Measurements from ENCODE around the gene MAP4K3.

MAP4K3 gene

GRCh38 chr2:39301352-39301751 is 135.7 kb downstream of the MAP4K3 start:
- Histone ChIP-seq H3K9me3 (ENCODE audit: insufficient read depth, low read length) (no peaks in the 10 kb centered on the region), H3K4me1 (ENCODE audit: insufficient read depth, insufficient read length) (no peaks in the 10 kb centered on the region), H3K9ac (ENCODE audit: insufficient read length, low read depth) (no peak overlapping the region), H3K4me3 (ENCODE audit: insufficient read length, low read depth) (no peak overlapping the region), H3K36me3 (ENCODE audit: insufficient read depth, insufficient read length, low read length) (no peaks in the 10 kb centered on the region), H3K27me3 (ENCODE audit: insufficient read depth, insufficient read length) (no peaks in the 10 kb centered on the region)
- no peak for DNase-seq (ENCODE audit: low read depth, low spot score)
- TF ChIP-seq ZNF274 (IDR thresholded peaks at IDR 0.05; ENCODE audit: low read depth, low read length) (no peak), YY1 (IDR thresholded peaks at IDR 0.05; ENCODE audit: insufficient read depth, insufficient read length) (no peak), SUZ12 (IDR thresholded peaks at IDR 0.05; ENCODE audit: extremely low read depth, insufficient read depth, insufficient read length) (no peak)

DNA sequence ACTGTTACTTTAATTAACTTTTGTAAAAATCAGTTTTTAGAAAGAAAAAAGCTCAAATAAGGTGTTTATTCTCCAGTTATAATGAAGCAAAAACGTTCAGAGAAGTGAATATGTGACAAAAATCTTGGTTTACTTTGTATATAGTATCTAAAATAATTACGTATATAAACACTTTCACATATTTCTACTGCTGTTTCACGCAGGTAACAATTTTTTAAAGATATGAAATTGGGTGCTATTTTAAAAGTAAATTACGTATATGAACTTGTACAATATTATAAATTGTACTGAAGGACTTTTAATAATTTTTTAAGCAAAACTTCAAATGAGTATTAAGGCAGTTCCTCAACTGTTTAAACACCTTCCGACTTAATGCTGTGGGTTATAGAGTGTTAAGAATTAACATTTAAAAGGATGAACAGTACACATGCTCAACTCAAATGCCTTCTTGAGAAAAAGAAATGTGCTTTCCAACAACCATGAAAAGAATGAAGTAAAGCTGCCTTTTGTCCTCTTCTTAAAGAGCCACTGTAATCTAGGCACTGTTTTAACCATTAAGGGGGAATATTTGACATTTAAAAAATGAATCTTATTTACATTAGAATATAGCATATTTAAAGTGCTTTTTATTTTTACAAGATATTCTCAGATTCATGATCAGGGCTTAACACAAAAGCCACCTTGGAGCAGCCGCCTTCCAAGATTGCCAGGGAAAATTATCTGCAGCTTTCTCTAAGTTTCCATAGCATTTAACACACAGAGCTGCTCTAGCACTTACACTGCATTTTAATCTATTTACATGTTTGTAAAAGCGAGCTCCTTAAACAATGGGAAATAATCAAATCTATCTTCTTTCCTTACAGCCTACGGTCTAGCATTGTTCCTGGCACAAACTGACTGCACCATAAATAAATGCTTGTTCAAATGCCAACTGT is 136.8 kb downstream of the MAP4K3 start:
- Histone ChIP-seq H3K9ac (ENCODE audit: insufficient read length, low read depth) (no peak overlapping the region), H3K4me3 (ENCODE audit: insufficient read length, low read depth) (no peak overlapping the region), H3K9me3 (ENCODE audit: insufficient read depth, low read length) (no peaks in the 10 kb centered on the region), H3K36me3 (ENCODE audit: insufficient read depth, insufficient read length, low read length) (no peaks in the 10 kb centered on the region), H3K4me1 (ENCODE audit: insufficient read depth, insufficient read length) (no peaks in the 10 kb centered on the region), H3K27me3 (ENCODE audit: insufficient read depth, insufficient read length) (no peaks in the 10 kb centered on the region)
- no peak for TF ChIP-seq SUZ12 (IDR thresholded peaks at IDR 0.05; ENCODE audit: extremely low read depth, insufficient read depth, insufficient read length)
- no peak for TF ChIP-seq YY1 (IDR thresholded peaks at IDR 0.05; ENCODE audit: insufficient read depth, insufficient read length)
- no peak for TF ChIP-seq ZNF274 (IDR thresholded peaks at IDR 0.05; ENCODE audit: low read depth, low read length)
- no peak for DNase-seq (ENCODE audit: low read depth, low spot score)

DNA sequence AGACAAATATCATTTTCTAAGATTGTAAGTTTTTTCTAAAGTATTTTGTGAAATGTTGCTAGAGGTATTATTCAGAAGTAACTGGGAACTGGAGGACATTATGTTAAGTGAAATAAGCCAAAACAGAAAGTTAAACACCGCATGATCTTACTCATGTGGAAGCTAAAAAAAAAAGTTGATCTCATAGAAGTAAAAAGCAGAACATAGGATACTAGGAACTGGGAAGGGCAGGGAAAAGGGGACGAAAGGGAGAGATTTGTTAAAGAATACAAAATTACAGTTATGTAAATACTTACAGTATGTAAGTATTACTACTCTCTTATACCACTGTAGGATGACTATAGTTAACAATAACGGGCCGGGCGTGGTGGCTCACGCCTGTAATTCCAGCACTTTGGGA is 146.7 kb downstream of the MAP4K3 start:
- Histone ChIP-seq H3K27me3 (ENCODE audit: insufficient read depth, insufficient read length) (no peaks in the 10 kb centered on the region), H3K36me3 (ENCODE audit: insufficient read depth, insufficient read length, low read length) (peaks cover 28% of the 10 kb centered on the region), H3K9ac (ENCODE audit: insufficient read length, low read depth) (no peak overlapping the region), H3K4me1 (ENCODE audit: insufficient read depth, insufficient read length) (no peaks in the 10 kb centered on the region), H3K9me3 (ENCODE audit: insufficient read depth, low read length) (no peaks in the 10 kb centered on the region), H3K4me3 (ENCODE audit: insufficient read length, low read depth) (no peak overlapping the region)
- TF ChIP-seq SUZ12 (IDR thresholded peaks at IDR 0.05; ENCODE audit: extremely low read depth, insufficient read depth, insufficient read length): no peak
- TF ChIP-seq ZNF274 (IDR thresholded peaks at IDR 0.05; ENCODE audit: low read depth, low read length): no peak
- TF ChIP-seq YY1 (IDR thresholded peaks at IDR 0.05; ENCODE audit: insufficient read depth, insufficient read length): no peak
- DNase-seq (ENCODE audit: low read depth, low spot score): no peak

GRCh38 chr2:39289609-39290008 is 147.5 kb downstream of the MAP4K3 start:
- Histone ChIP-seq H3K27me3 (ENCODE audit: insufficient read depth, insufficient read length) (no peaks in the 10 kb centered on the region), H3K9ac (ENCODE audit: insufficient read length, low read depth) (no peak overlapping the region), H3K9me3 (ENCODE audit: insufficient read depth, low read length) (no peaks in the 10 kb centered on the region), H3K4me1 (ENCODE audit: insufficient read depth, insufficient read length) (no peaks in the 10 kb centered on the region), H3K36me3 (ENCODE audit: insufficient read depth, insufficient read length, low read length) (peaks cover 28% of the 10 kb centered on the region), H3K4me3 (ENCODE audit: insufficient read length, low read depth) (no peak overlapping the region)
- DNase-seq (ENCODE audit: low read depth, low spot score): no peak
- TF ChIP-seq ZNF274 (IDR thresholded peaks at IDR 0.05; ENCODE audit: low read depth, low read length) (no peak), YY1 (IDR thresholded peaks at IDR 0.05; ENCODE audit: insufficient read depth, insufficient read length) (no peak), SUZ12 (IDR thresholded peaks at IDR 0.05; ENCODE audit: extremely low read depth, insufficient read depth, insufficient read length) (no peak)

DNA sequence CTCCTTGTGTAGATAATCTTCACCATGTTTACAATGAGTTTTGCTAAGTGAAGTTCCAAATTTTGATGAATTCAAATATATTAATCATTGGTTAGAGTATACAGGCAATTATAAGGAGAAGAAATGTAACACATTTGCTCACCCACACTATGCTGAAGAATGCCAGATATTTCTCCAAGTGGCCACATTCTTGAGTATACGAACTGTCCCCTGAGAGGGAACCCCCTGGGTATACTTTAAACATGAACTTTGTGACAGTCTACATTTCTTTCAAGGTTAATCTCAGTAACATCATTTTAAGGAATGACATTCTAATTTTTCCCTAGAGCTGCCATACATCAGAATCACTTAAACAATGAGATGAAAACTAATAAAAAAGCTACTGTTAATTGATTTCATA is 153.5 kb downstream of the MAP4K3 start:
- Histone ChIP-seq H3K27me3 (ENCODE audit: insufficient read depth, insufficient read length) (no peaks in the 10 kb centered on the region), H3K36me3 (ENCODE audit: insufficient read depth, insufficient read length, low read length) (peaks cover 12% of the 10 kb centered on the region), H3K4me1 (ENCODE audit: insufficient read depth, insufficient read length) (no peaks in the 10 kb centered on the region), H3K4me3 (ENCODE audit: insufficient read length, low read depth) (no peak overlapping the region), H3K9me3 (ENCODE audit: insufficient read depth, low read length) (no peaks in the 10 kb centered on the region), H3K9ac (ENCODE audit: insufficient read length, low read depth) (no peak overlapping the region)
- TF ChIP-seq ZNF274 (IDR thresholded peaks at IDR 0.05; ENCODE audit: low read depth, low read length): no peak
- TF ChIP-seq SUZ12 (IDR thresholded peaks at IDR 0.05; ENCODE audit: extremely low read depth, insufficient read depth, insufficient read length): no peak
- TF ChIP-seq YY1 (IDR thresholded peaks at IDR 0.05; ENCODE audit: insufficient read depth, insufficient read length): no peak
- DNase-seq (ENCODE audit: low read depth, low spot score): no peak

- H3K9ac ChIP-seq (ENCODE audit: insufficient read length, low read depth): no peak overlapping the region
- no peaks in the 10 kb centered on the region for H3K9me3 ChIP-seq (ENCODE audit: insufficient read depth, low read length)
- TF ChIP-seq YY1 (IDR thresholded peaks at IDR 0.05; ENCODE audit: insufficient read depth, insufficient read length) (no peak), ZNF274 (IDR thresholded peaks at IDR 0.05; ENCODE audit: low read depth, low read length) (no peak), SUZ12 (IDR thresholded peaks at IDR 0.05; ENCODE audit: extremely low read depth, insufficient read depth, insufficient read length) (no peak)
- no peaks in the 10 kb centered on the region for H3K27me3 ChIP-seq (ENCODE audit: insufficient read depth, insufficient read length)
- DNase-seq (ENCODE audit: low read depth, low spot score): peak; percentile 3
- H3K4me1 ChIP-seq (ENCODE audit: insufficient read depth, insufficient read length): no peaks in the 10 kb centered on the region
- H3K4me3 ChIP-seq (ENCODE audit: insufficient read length, low read depth): no peak overlapping the region
- peaks cover 16% of the 10 kb centered on the region for H3K36me3 ChIP-seq (ENCODE audit: insufficient read depth, insufficient read length, low read length)
These were observed 155.7 kb downstream of the MAP4K3 start for GRCh38 chr2:39281391-39281790.

DNA sequence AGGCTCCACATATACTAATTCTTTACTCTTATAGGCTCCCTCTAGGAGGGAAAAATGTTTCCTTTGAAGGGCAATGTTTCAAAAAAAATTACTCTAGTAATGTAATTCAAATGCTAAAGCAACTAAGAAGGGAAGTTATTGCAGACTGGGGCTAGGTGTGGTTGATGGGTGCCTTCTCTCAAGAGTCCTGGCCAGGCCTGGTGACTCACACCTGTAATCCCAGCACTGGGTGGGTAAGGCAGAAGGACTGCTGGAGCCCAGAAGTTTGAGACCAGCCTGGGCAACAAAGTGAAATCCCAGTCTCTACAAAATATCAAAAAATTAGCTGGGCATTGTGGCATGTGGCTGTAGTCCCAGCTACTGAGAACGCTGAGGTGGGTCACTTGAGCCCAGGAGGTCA is 162.1 kb downstream of the MAP4K3 start:
- H3K9ac ChIP-seq (ENCODE audit: insufficient read length, low read depth): no peak overlapping the region
- H3K4me1 ChIP-seq (ENCODE audit: insufficient read depth, insufficient read length): no peaks in the 10 kb centered on the region
- H3K27me3 ChIP-seq (ENCODE audit: insufficient read depth, insufficient read length): no peaks in the 10 kb centered on the region
- DNase-seq (ENCODE audit: low read depth, low spot score): no peak
- peaks cover 23% of the 10 kb centered on the region for H3K36me3 ChIP-seq (ENCODE audit: insufficient read depth, insufficient read length, low read length)
- H3K9me3 ChIP-seq (ENCODE audit: insufficient read depth, low read length): no peaks in the 10 kb centered on the region
- TF ChIP-seq YY1 (IDR thresholded peaks at IDR 0.05; ENCODE audit: insufficient read depth, insufficient read length) (no peak), SUZ12 (IDR thresholded peaks at IDR 0.05; ENCODE audit: extremely low read depth, insufficient read depth, insufficient read length) (no peak), ZNF274 (IDR thresholded peaks at IDR 0.05; ENCODE audit: low read depth, low read length) (no peak)
- H3K4me3 ChIP-seq (ENCODE audit: insufficient read length, low read depth): no peak overlapping the region

Data from NT2/D1 (cell line).